HepG2 (cell line): Measurements from ENCODE around the gene INPP4B.

Source experiments
- PHB2 ChIP-seq: fragments of 450-650 bp; IDR thresholded peaks from 2 replicates; pipeline ENCODE4 v1.6.1; 2018; ENCODE audit not compliant: partially characterized antibody
- ZMYM3 ChIP-seq: sonication (generic); formaldehyde crosslinking; IDR thresholded peaks from 2 replicates; pipeline ENCODE4 v1.5.1; 2020; ENCODE audit warnings: mild to moderate bottlenecking, missing genetic modification reagents
- ZNF431 ChIP-seq: sonication (generic); formaldehyde crosslinking; IDR thresholded peaks from 2 replicates; pipeline ENCODE4 v1.9.0; 2022; ENCODE audit warnings: missing genetic modification reagents, low read depth, mild to moderate bottlenecking, borderline replicate concordance

GRCh38 chr4:142696334-142697122, 149.6 kb downstream of the INPP4B start:
- TF ChIP-seq ZMYM3 (CRISPR knock-in tag) (no peak), ZNF431 (CRISPR knock-in tag) (no peak), PHB2 (no peak)
